ENCODE measurements around the gene DNAJB13.

DNA sequence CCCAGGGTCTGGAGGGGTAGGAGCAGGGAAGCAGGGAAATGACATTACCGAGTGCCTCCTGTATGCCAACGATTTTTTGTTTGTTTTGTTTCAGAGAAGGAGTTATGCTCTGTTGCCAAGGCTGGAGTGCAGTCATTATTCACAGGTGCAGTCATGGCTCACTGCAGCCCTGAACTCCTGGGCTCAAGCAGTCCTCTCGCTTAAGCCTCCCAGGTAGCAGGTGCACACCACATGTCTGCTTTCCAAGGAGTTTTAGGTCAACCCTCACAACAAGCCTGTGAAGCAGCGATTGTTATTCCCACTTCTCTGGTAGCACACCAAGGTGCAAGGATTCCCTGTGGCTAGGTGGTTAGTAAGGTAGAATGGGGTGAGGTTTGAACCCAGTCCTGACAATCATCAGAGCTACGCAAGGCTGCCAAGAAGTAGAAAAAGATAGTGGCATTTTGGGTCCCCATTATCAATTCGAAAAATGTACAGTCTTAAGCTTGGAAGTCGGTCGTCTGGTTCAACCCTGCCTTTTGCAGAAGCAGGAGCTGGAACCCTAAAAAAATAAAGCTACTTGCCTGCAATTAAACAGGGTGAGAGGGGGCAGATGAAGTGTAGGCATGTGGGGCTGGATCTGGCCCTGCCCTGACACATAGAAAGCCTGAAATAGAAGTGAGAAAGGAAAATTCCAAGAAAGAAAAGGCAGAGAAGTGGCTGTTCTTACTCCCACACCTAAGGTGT is 48.9 kb downstream of the DNAJB13 start:
- TF ChIP-seq EZH2 (IDR thresholded peaks at IDR 0.05; ENCODE audit: insufficient read depth, poor library complexity, severe bottlenecking) (no peak), EZH2phosphoT487 (IDR thresholded peaks at IDR 0.05; ENCODE audit: insufficient read depth, low read depth) (no peak)

Measured in GM23248 (cell line).